GM13977 (cell line): ENCODE data around the gene EPAS1.

Experiments
- DNase-seq: peaks from one replicate; pipeline ENCODE4 v3.0.0; 2012; ENCODE audit warnings: low spot score
- in situ Hi-C: fragments of 300-500 bp; cut with MboI; formaldehyde crosslinking; loops from one replicate; pipeline ENCODE4 v1.12.0; 2022; ENCODE audit warnings: low sequenced_read_pairs, low pct_unique_long_range_greater_than_20kb, mixed read lengths, inconsistent platforms; ENCODE audit not compliant: unreplicated experiment
- TF ChIP-seq, protein P1 (sequence below): IDR thresholded peaks from 2 replicates; pipeline ENCODE4 v1.5.1; 2012; ENCODE audit warnings: mild to moderate bottlenecking, control low read depth; ENCODE audit not compliant: insufficient read depth; ENCODE audit errors: extremely low read depth, missing control alignments

EPAS1 gene

GRCh38 chr2:46361920-46362666 lies 64.9 kb downstream of the EPAS1 start:
- in situ Hi-C loops, result loop anchor here (25.0 kb wide), 1 partner anchor 325 kb away; no protein-coding TSS in a partner anchor
- DNase-seq, result no peak
- TF ChIP-seq, protein P1, sequence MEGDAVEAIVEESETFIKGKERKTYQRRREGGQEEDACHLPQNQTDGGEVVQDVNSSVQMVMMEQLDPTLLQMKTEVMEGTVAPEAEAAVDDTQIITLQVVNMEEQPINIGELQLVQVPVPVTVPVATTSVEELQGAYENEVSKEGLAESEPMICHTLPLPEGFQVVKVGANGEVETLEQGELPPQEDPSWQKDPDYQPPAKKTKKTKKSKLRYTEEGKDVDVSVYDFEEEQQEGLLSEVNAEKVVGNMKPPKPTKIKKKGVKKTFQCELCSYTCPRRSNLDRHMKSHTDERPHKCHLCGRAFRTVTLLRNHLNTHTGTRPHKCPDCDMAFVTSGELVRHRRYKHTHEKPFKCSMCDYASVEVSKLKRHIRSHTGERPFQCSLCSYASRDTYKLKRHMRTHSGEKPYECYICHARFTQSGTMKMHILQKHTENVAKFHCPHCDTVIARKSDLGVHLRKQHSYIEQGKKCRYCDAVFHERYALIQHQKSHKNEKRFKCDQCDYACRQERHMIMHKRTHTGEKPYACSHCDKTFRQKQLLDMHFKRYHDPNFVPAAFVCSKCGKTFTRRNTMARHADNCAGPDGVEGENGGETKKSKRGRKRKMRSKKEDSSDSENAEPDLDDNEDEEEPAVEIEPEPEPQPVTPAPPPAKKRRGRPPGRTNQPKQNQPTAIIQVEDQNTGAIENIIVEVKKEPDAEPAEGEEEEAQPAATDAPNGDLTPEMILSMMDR, result no peak

DNA sequence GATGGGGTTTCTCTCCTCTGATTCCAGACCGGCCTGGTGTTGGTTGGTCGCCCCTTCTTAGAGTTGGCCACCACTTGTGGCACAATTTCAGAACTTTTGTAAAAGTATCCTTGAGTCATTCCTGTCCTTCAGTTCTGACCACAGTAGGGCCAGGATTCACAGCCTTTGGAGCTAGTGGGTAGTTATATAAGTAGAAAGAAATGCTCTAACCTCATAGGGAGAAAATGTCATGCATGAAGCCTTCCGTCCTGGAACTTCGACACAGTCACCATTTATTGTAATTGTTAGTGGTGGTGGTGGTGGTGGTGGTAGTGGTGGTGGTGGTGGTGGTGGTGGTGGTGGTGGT lies 65.4 kb downstream of the EPAS1 start:
- TF ChIP-seq, protein P1, result no peak
- DNase-seq, result no peak
- in situ Hi-C loops, result loop anchor here (25.0 kb wide), 1 partner anchor 325 kb away; no protein-coding TSS in a partner anchor

DNA sequence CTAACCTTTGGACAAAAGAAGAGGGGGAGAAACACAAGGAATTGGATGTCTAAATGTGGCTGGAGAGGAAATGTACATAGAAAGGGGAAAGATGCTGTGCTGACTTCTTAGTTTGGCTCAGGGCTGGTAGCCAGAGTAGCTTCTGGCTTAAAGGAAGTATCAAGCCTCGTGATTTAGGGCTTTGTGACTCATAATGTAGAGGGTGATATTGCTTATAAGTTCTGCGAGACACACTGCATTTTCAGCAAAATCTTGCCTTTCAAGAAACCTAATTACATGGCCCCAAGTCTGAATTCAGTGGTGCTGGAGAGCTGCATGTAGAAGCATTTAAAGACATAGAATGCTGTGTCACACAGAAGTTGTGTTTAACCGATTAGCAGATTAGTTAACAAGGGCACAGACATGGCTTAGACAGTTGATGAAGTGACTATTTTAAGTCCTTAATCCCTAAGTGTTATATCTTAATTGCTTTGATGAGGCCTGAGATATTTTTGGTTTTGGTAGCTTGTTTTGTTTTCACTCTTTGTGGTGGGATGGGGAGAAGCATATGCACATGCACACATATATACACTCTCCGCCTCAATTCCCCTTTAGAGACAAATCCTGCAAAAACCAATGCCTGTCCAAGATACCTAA lies 66.4 kb downstream of the EPAS1 start:
- in situ Hi-C loops, result loop anchor here (25.0 kb wide), 1 partner anchor 326 kb away; no protein-coding TSS in a partner anchor
- TF ChIP-seq, protein P1, result no peak
- no peak for DNase-seq

DNA sequence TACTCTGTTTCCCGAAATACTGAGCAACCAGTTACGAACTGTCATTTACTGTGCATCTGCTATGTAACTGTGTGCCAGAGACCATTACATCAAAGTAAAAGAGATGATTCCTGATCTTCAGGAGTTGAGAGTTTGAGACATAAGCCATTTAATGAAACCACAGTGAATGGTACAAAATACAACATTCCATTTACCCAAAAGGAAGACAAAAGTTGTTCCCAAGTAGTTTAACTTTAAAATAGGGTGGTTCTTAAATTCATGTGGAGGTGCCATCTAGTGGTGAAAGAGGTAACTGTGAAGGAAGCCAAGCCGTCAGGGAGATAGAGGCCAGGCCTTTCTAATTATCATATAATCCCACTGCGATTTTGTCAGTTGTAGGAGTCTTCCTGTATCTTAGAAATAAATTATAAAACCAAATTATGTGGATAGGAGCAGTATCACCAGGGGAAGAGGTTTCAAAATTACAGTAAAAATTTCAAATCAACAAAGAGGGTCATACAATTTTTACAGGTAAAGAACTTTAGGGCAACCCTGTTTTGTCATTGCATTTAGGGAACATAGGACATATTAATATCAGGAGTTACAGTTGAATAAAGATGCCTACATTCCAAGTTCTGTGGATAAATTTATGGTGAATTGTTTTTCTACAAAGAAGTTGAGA lies 67.7 kb downstream of the EPAS1 start:
- DNase-seq, result peak; percentile 71
- TF ChIP-seq, protein P1, result peak; percentile 71
- in situ Hi-C loops, result loop anchor here (25.0 kb wide), 1 partner anchor 328 kb away; no protein-coding TSS in a partner anchor

GRCh38 chr2:46365913-46366667 lies 68.9 kb downstream of the EPAS1 start:
- TF ChIP-seq, protein P1, result peak; percentile 27
- in situ Hi-C loops, result loop anchor here (25.0 kb wide), 1 partner anchor 329 kb away; no protein-coding TSS in a partner anchor
- DNase-seq, result no peak

DNA sequence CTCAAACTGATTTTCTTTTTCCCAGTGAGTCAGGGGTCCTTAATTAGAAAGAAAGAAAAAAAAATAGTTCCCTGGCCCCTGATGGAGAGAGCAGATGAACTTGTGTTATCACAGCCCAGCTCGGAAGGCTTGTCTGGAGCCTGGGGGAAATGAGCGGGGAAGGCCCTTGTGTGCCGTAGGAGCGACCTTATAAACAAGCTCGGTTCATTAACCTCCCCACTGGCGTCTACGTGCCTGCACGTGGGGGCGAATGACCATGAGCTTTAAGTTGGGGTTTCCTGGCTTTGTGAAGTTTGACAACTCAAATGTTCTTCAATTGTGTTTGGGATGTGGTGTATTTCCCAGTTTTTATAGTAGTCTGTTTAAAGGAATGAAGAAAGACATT lies 69.5 kb downstream of the EPAS1 start:
- TF ChIP-seq, protein P1, result no peak
- in situ Hi-C loops, result loop anchor here (25.0 kb wide), 1 partner anchor 329 kb away; no protein-coding TSS in a partner anchor
- no peak for DNase-seq
